BLaER1 (cell line): ENCODE measurements around the gene BTC.
"Not testable (repeated sequence)": the region's sequence is repeated elsewhere in the genome, so short reads cannot be mapped to it uniquely, and the experiment has no call there.

ENCODE experiments used
- H3K27ac ChIP-seq: shearing (Covaris generic); formaldehyde crosslinking; 2 replicates; pipeline ENCODE4 v1.8.1; 2022
- H3K27me3 ChIP-seq: shearing (Covaris generic); formaldehyde crosslinking; 2 replicates; pipeline ENCODE4 v1.8.1; 2022
- H3K36me3 ChIP-seq: shearing (Covaris generic); formaldehyde crosslinking; 2 replicates; pipeline ENCODE4 v1.8.1; 2022
- H3K4me1 ChIP-seq: shearing (Covaris generic); formaldehyde crosslinking; 2 replicates; pipeline ENCODE4 v1.8.1; 2022
- H3K4me2 ChIP-seq: shearing (Covaris generic); formaldehyde crosslinking; 2 replicates; pipeline ENCODE4 v1.8.1; 2022
- H3K4me3 ChIP-seq: shearing (Covaris generic); formaldehyde crosslinking; 2 replicates; pipeline ENCODE4 v1.8.1; 2022
- H3K9ac ChIP-seq: shearing (Covaris generic); formaldehyde crosslinking; 2 replicates; pipeline ENCODE4 v1.8.1; 2022
- H3K9me3 ChIP-seq: shearing (Covaris generic); formaldehyde crosslinking; 2 replicates; pipeline ENCODE4 v1.8.1; 2022
- H4K20me1 ChIP-seq: shearing (Covaris generic); formaldehyde crosslinking; 2 replicates; pipeline ENCODE4 v1.8.1; 2022
- Cebpa-rat ChIP-seq: shearing (Covaris generic); IDR thresholded peaks from 2 replicates; pipeline ENCODE4 v1.8.1; 2022

The BTC gene

DNA sequence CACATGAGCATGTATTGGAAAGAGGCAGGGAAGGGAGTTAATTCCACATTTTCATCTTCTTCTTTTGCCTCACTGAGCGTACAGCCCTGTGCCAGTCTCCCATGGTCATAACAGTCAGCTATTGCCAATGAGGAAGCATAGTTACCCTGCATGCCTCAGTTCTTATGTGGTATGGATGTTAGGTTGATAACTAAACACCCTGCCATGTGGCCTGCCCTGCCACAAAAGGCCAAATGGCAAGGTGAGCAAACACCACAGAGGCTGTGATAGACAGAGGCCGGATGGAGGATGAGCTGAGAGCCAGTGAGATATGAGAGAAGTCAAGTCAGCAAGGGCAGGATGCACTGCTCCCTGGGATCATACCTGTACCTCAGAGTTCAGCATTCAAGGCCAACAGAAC is 59.3 kb downstream of the BTC start:
- Histone ChIP-seq H3K27ac (no peak overlapping the region), H3K9ac (no peak overlapping the region), H3K4me2 (no peak overlapping the region), H3K9me3 (no peaks in the 10 kb centered on the region), H3K36me3 (no peaks in the 10 kb centered on the region), H3K27me3 (no peaks in the 10 kb centered on the region), H4K20me1 (no peaks in the 10 kb centered on the region), H3K4me3 (no peak overlapping the region), H3K4me1 (no peaks in the 10 kb centered on the region)
- TF ChIP-seq Cebpa-rat = no peak

DNA sequence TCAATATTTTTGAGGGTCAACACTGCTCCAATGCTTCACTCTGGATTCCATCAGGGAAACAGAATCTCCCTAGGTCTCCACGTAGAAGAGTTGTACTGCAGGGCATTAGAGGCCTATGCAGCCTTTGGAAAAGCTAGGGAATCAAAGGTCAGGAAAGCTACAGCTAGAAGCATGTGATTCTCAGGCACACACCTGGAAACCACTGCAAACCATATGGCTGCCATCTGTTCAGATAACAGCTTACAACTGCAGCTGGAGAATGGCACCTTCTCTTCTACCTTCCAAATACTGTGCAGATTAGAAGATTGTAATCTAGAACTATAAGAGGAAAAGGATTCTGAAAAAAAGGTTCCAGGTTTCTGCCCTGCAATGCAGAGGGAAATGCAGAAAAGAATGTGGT is 60.6 kb downstream of the BTC start:
- no peaks in the 10 kb centered on the region for H3K27me3 ChIP-seq
- H3K27ac ChIP-seq = no peak overlapping the region
- no peaks in the 10 kb centered on the region for H3K4me1 ChIP-seq
- TF ChIP-seq Cebpa-rat = no peak
- no peaks in the 10 kb centered on the region for H3K36me3 ChIP-seq
- H3K9me3 ChIP-seq = no peaks in the 10 kb centered on the region
- no peaks in the 10 kb centered on the region for H4K20me1 ChIP-seq
- no peak overlapping the region for H3K9ac ChIP-seq
- no peak overlapping the region for H3K4me2 ChIP-seq
- H3K4me3 ChIP-seq = no peak overlapping the region

DNA sequence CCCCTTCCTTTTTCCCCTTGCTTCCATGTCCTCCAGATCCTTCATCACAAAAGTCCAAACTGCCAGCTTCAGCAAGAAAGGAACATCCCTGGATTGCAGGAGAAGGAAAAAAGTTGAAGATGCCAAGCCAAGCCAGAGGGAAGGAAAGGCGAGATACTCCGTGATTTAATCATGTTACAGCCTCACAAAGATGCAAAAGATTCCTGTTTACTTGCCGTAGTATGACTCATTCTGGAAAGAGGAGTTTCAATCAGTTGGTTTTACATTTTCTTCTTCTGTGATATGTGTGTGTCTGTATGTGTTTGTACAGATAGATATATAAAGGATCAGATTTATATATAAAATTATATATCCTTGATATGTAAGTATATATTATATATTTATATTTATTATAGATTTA is 69.3 kb downstream of the BTC start:
- Histone ChIP-seq H3K9me3 (no peaks in the 10 kb centered on the region), H4K20me1 (no peaks in the 10 kb centered on the region), H3K36me3 (no peaks in the 10 kb centered on the region), H3K27me3 (no peaks in the 10 kb centered on the region), H3K27ac (no peak overlapping the region), H3K4me1 (no peaks in the 10 kb centered on the region), H3K9ac (no peak overlapping the region), H3K4me2 (no peak overlapping the region), H3K4me3 (no peak overlapping the region)
- TF ChIP-seq Cebpa-rat = no peak

DNA sequence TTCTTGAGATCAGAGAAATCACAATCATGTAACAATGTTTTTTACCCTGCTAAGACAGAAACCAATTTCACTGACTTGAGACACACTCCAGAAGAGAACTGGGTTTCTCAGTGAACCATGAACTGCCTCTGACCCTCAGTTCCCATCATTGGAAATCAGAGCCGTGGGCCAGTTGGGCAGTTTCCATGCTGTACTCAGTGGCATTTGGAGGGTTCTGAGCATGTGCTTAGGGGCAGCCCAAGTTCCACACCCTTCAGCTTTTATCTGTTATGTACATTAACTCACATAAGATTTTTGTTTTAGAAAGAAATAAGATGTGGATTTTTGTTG is 77.9 kb downstream of the BTC start:
- no peak overlapping the region for H3K27ac ChIP-seq
- H3K4me1 ChIP-seq = no peaks in the 10 kb centered on the region
- TF ChIP-seq Cebpa-rat = no peak
- H3K4me3 ChIP-seq = no peak overlapping the region
- H3K9me3 ChIP-seq = peaks cover 23% of the 10 kb centered on the region
- H3K36me3 ChIP-seq = no peaks in the 10 kb centered on the region
- H3K27me3 ChIP-seq = no peaks in the 10 kb centered on the region
- no peak overlapping the region for H3K4me2 ChIP-seq
- no peaks in the 10 kb centered on the region for H4K20me1 ChIP-seq
- no peak overlapping the region for H3K9ac ChIP-seq

DNA sequence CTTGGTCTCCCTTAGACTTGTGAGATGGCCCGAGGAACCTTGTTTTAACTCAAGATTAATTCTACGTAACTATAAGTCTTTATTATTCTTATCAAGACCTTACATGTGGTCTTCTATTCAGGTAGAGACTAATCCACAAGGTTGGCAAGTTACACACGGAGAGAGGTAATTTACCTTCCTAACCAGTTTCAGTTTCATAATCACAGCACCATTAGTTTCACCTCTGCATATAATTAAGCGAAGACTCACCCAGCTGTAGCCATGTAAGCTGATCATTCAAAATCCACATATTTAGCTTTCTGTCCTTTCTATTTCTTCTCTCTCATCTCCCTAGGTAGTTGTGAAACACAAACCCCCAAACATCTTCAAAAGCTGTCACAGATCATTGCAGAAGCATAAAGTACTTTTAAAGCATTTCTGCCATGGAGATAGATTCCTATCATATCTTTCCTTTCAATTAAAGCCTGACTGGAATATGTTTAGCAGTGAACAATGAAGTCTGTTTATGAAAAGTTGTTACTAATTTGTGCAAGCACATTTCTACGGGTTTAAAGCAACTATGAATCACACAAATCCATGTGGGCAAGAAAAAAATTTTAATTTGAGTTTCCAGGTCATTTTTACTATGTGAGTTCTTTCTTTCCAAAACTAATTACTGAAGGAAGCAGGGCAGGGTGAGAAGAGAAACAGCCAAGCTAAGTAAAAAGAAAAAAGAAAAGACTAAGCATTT is 78.5 kb downstream of the BTC start:
- no peaks in the 10 kb centered on the region for H3K4me1 ChIP-seq
- no peak overlapping the region for H3K4me2 ChIP-seq
- no peaks in the 10 kb centered on the region for H3K36me3 ChIP-seq
- H3K27me3 ChIP-seq = no peaks in the 10 kb centered on the region
- TF ChIP-seq Cebpa-rat = no peak
- no peak overlapping the region for H3K27ac ChIP-seq
- H4K20me1 ChIP-seq = no peaks in the 10 kb centered on the region
- peaks cover 23% of the 10 kb centered on the region for H3K9me3 ChIP-seq
- H3K4me3 ChIP-seq = no peak overlapping the region
- no peak overlapping the region for H3K9ac ChIP-seq

DNA sequence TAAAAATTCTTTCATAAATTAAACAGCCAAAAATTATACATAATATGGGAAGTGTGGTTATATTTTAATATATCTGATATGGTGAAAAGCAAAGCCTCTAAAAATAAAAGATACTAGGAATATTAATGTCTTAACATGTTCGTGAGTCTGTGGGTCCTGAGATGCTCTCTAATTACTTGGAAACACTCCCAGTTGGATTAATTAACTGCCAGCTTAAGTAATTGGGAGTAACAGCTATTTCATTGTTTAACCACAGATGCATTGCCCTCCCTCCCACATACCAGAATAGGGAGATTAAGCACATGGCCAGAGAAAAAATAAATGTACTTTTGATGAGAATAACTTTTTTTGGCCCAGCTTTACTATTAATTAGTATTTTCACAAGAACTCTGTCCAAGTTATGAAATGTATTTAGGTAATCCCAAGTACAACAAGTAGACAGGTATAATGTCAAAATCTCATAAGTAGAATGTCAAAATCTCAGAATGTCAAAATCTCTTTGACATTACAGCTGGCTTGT is 79.7 kb downstream of the BTC start:
- Histone ChIP-seq H3K9me3 (peaks cover 23% of the 10 kb centered on the region), H3K4me3 (no peak overlapping the region), H3K27me3 (no peaks in the 10 kb centered on the region), H4K20me1 (no peaks in the 10 kb centered on the region), H3K9ac (no peak overlapping the region), H3K36me3 (no peaks in the 10 kb centered on the region), H3K27ac (no peak overlapping the region), H3K4me2 (no peak overlapping the region), H3K4me1 (no peaks in the 10 kb centered on the region)
- no peak for TF ChIP-seq Cebpa-rat

DNA sequence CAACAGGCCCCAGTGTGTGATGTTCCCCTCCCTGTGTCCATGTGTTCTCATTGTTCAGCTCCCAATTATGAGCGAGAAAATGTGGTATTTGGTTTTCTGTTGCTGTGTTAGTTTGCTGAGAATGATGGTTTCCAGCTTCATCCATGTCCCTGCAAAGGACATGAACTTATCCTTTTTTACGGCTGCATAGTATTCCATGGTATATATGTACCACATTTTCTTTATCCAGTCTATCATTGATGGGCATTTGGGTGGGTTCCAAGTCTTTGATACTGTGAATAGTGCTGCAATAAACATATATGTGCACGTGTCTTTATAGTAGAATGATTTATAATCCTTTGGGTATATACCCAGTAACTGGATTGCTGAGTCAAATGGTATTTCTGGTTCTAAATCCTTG is 86.2 kb downstream of the BTC start:
- not testable (repeated sequence) for H3K9ac ChIP-seq, H3K4me2 ChIP-seq, H3K36me3 ChIP-seq, H3K4me1 ChIP-seq, H3K4me3 ChIP-seq, H3K27ac ChIP-seq, H4K20me1 ChIP-seq, H3K27me3 ChIP-seq
- H3K9me3 ChIP-seq = peaks cover 16% of the 10 kb centered on the region
